ENCODE measurements around the gene UPK1B.

UPK1B gene

GRCh38 chr3:119184796-119185570 is 11.6 kb downstream of the UPK1B start:
- H3K27me3 Mint-ChIP-seq (ENCODE audit: low read depth): peaks cover 3% of the 10 kb centered on the region
- no peaks in the 10 kb centered on the region for H3K9me3 Mint-ChIP-seq
- H3K27ac Mint-ChIP-seq: peak overlapping the region in 2 of 3 experiments; percentile 20 to 60

GRCh38 chr3:119187266-119187665 is 13.9 kb downstream of the UPK1B start:
- H3K27me3 Mint-ChIP-seq (ENCODE audit: low read depth): peaks cover 3% of the 10 kb centered on the region

More at GRCh38 chr3:119184796-119185570, 11.6 kb downstream of the UPK1B start:
- no peak for TF ChIP-seq CTCF (IDR thresholded peaks at IDR 0.05; ENCODE audit: unreplicated experiment in 3 of 3)
- Mint-ChIP-seq H3K4me3 (no peak overlapping the region), H3K36me3 (ENCODE audit: low read depth) (no peaks in the 10 kb centered on the region), H3K4me1 (no peaks in the 10 kb centered on the region)

GRCh38 chr3:119191800-119192199 is 18.4 kb downstream of the UPK1B start:
- Mint-ChIP-seq H3K27ac (no peak overlapping the region), H3K4me3 (no peak overlapping the region), H3K4me1 (no peaks in the 10 kb centered on the region), H3K9me3 (no peaks in the 10 kb centered on the region), H3K27me3 (ENCODE audit: low read depth) (no peaks in the 10 kb centered on the region), H3K36me3 (ENCODE audit: low read depth) (no peaks in the 10 kb centered on the region)
- TF ChIP-seq CTCF (IDR thresholded peaks at IDR 0.05; ENCODE audit: unreplicated experiment in 3 of 3): no peak

More at GRCh38 chr3:119187266-119187665, 13.9 kb downstream of the UPK1B start:
- no peak for TF ChIP-seq CTCF (IDR thresholded peaks at IDR 0.05; ENCODE audit: unreplicated experiment in 3 of 3)
- no peaks in the 10 kb centered on the region for H3K9me3 Mint-ChIP-seq
- H3K4me1 Mint-ChIP-seq: no peaks in the 10 kb centered on the region
- H3K36me3 Mint-ChIP-seq (ENCODE audit: low read depth): no peaks in the 10 kb centered on the region
- no peak overlapping the region for H3K4me3 Mint-ChIP-seq
- H3K27ac Mint-ChIP-seq: no peak overlapping the region

- Mint-ChIP-seq H3K27ac (no peak overlapping the region), H3K4me3 (no peak overlapping the region), H3K27me3 (ENCODE audit: low read depth) (no peaks in the 10 kb centered on the region), H3K4me1 (no peaks in the 10 kb centered on the region), H3K9me3 (no peaks in the 10 kb centered on the region), H3K36me3 (ENCODE audit: low read depth) (no peaks in the 10 kb centered on the region)
- TF ChIP-seq CTCF (IDR thresholded peaks at IDR 0.05; ENCODE audit: unreplicated experiment in 3 of 3): no peak
These were observed 21.1 kb downstream of the UPK1B start for GRCh38 chr3:119194237-119195150.

- H3K4me3 Mint-ChIP-seq: no peak overlapping the region
- H3K36me3 Mint-ChIP-seq (ENCODE audit: low read depth): no peaks in the 10 kb centered on the region
- TF ChIP-seq CTCF (IDR thresholded peaks at IDR 0.05; ENCODE audit: unreplicated experiment in 3 of 3): no peak
- H3K27me3 Mint-ChIP-seq (ENCODE audit: low read depth): no peaks in the 10 kb centered on the region
- no peaks in the 10 kb centered on the region for H3K4me1 Mint-ChIP-seq
- H3K27ac Mint-ChIP-seq: no peak overlapping the region
- no peaks in the 10 kb centered on the region for H3K9me3 Mint-ChIP-seq
These were observed 21.7 kb downstream of the UPK1B start for GRCh38 chr3:119195151-119195476.

All from nephron (organoid).